Activated naive CD4-positive, alpha-beta T cell treated with anti-CD3 and anti-CD28 coated beads, Interleukin-2, amount 10 ng/mL, durations not matched to agents 7 days and 5 days (primary cell): Measurements from ENCODE around the gene TSN.
"Not testable (repeated sequence)": the region's sequence is repeated elsewhere in the genome, so short reads cannot be mapped to it uniquely, and the experiment has no call there.

Source experiments
- CTCF ChIA-PET: fragments of 350-600 bp; sonication (Branson Sonifier 250); formaldehyde crosslinking; loops from one replicate; lab custom pipeline; 2021; ENCODE audit warnings: antibody characterized with exemption; lab: Charles Lee
- DNase-seq: peaks from one replicate; pipeline ENCODE4 v3.0.0-alpha.2; 2020
- H3K27ac Mint-ChIP-seq: one replicate; pipeline ENCODE4 v1.8.0; 2021; ENCODE audit warnings: mild to moderate bottlenecking, moderate library complexity, mixed read lengths
- H3K27me3 Mint-ChIP-seq: one replicate; pipeline ENCODE4 v1.8.0; 2021; ENCODE audit warnings: mild to moderate bottlenecking, mixed read lengths
- H3K36me3 Mint-ChIP-seq: one replicate; pipeline ENCODE4 v1.8.0; 2021; ENCODE audit warnings: mixed read lengths
- H3K4me1 Mint-ChIP-seq: one replicate; pipeline ENCODE4 v1.8.0; 2021; ENCODE audit warnings: mixed read lengths
- H3K4me3 Mint-ChIP-seq: one replicate; pipeline ENCODE4 v1.8.0; 2021; ENCODE audit warnings: mild to moderate bottlenecking, moderate library complexity, mixed read lengths
- H3K9me3 Mint-ChIP-seq: one replicate; pipeline ENCODE4 v1.8.0; 2021; ENCODE audit warnings: mixed read lengths

TSN gene

DNA sequence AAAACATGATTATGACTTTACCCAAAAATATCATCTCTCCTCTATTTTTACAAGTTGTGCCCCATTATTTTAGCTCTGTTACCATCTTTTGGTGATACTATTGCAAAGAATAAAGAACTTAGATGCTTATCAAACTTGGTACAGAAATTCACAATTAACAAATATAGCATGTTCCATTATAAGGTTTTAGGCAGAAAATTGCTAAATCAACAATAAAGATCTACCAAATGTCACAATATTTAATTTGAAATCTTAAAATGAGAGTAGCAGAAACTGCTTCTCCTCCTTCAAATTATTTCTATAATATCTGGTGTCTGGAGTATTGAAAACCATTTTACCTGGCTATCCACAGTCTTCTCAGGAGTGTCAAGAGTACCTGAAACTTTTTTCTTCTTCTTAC is 27.5 kb upstream of the TSN start:
- peaks cover 55% of the 10 kb centered on the region for H3K36me3 Mint-ChIP-seq
- CTCF ChIA-PET, result no interaction called here
- peak overlapping the region; percentile 80 for H3K27ac Mint-ChIP-seq

GRCh38 chr2:121731366-121731765 is 24.1 kb upstream of the TSN start:
- CTCF ChIA-PET, result interaction anchor here (0.9 kb wide), 1 partner anchor 200 kb away, joined by 3 read pairs; no protein-coding TSS in a partner anchor
- Mint-ChIP-seq H3K9me3 (no peaks in the 10 kb centered on the region), H3K36me3 (peaks cover 63% of the 10 kb centered on the region), H3K27ac (peak overlapping the region; percentile 2), H3K27me3 (no peaks in the 10 kb centered on the region), H3K4me1 (peaks cover 50% of the 10 kb centered on the region), H3K4me3 (no peak overlapping the region)
- no peak for DNase-seq

More for the DNA sequence above, 27.5 kb upstream of the TSN start:
- no peaks in the 10 kb centered on the region for H3K27me3 Mint-ChIP-seq
- no peak for DNase-seq
- no peak overlapping the region for H3K4me3 Mint-ChIP-seq
- peaks cover 39% of the 10 kb centered on the region for H3K4me1 Mint-ChIP-seq
- no peaks in the 10 kb centered on the region for H3K9me3 Mint-ChIP-seq

- Mint-ChIP-seq H3K27me3 (peaks cover 15% of the 10 kb centered on the region), H3K4me1 (peaks cover 61% of the 10 kb centered on the region), H3K36me3 (peaks cover 40% of the 10 kb centered on the region)
- not testable (repeated sequence) for H3K9me3 Mint-ChIP-seq, H3K27ac Mint-ChIP-seq, DNase-seq, H3K4me3 Mint-ChIP-seq
- CTCF ChIA-PET, result interaction anchor here (0.7 to 2.1 kb wide), 4 partner anchors 8 to 204 kb away, joined by 3 to 5 read pairs (median 3); partner anchors contain the start of genes CLASP1 and RNU4ATAC
Measured at GRCh38 chr2:121734544-121734943, 20.9 kb upstream of the TSN start.

- peak overlapping the region; percentile 96 for H3K27ac Mint-ChIP-seq
- peak overlapping the region; percentile 79 for H3K4me3 Mint-ChIP-seq
- no peaks in the 10 kb centered on the region for H3K9me3 Mint-ChIP-seq
- CTCF ChIA-PET, result interaction anchor here (0.6 to 2.1 kb wide), 6 partner anchors 9 to 205 kb away, joined by 3 to 5 read pairs (median 3); partner anchors contain the start of genes CLASP1 and RNU4ATAC
- H3K27me3 Mint-ChIP-seq, result peaks cover 19% of the 10 kb centered on the region
- H3K4me1 Mint-ChIP-seq, result peaks cover 56% of the 10 kb centered on the region
- no peak for DNase-seq
- H3K36me3 Mint-ChIP-seq, result peaks cover 33% of the 10 kb centered on the region
Measured at GRCh38 chr2:121735518-121736074, 19.9 kb upstream of the TSN start.

GRCh38 chr2:121736140-121736461 is 19.4 kb upstream of the TSN start:
- Mint-ChIP-seq H3K4me3 (peak overlapping the region; percentile 79), H3K27ac (peak overlapping the region; percentile 96), H3K36me3 (peaks cover 28% of the 10 kb centered on the region), H3K4me1 (peaks cover 51% of the 10 kb centered on the region), H3K27me3 (peaks cover 19% of the 10 kb centered on the region), H3K9me3 (no peaks in the 10 kb centered on the region)
- CTCF ChIA-PET, result interaction anchor here (2.1 kb wide), 1 partner anchor 205 kb away, joined by 5 read pairs; the partner anchor contains the start of gene RNU4ATAC
- no peak for DNase-seq

DNA sequence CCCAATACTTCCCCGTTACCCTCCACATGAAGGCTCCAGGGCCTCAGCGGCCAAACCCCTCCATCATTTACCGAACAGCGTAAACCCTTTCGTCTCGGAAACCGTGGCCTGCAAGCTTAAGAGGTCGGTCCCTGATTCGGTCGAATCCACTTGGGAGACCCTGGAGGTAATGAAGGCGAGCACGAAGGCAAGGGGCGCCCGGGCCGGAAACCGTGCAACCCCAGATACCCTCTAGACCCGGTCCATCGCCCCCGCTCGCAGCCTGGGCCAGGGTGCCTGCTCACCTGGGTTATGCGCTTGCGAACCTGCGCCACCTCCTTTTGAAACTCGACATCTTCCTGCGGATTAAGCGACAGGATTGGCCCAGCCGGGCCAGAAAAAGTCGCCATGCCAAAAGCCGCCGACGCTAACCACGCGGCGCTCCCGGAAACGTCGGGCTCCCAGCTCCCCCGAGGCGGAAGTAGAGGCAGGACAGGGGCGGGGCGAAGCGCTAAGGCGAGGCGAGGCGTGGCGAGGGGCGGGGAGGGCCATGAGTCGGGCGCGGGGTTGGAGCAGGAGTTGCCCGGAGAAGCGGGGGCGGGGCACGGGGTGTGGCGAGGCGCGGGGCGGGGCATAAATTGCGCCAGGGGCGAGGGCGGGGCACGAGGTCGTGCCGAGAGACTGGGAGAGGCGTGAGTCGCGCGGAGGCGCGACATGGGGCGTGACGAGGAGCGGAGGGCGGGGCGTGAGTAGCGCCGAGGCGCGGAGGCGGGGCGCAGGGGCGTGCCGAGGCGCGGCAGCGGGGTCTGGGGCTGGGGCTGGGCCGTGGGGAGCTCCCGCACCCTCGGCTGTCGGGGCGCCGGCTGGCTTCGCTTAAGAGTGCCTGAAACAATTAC is 18.8 kb upstream of the TSN start, which contains the start of gene NIFK:
Gene NIFK, minus strand, starts transcription at position 414 of the 875 bp plus-strand sequence. Its CDS starts 25 bp downstream, at position 389.
- peak within 1 kb of the TSS; percentile 79 for H3K4me3 Mint-ChIP-seq
- H3K27ac Mint-ChIP-seq, result peak within 1 kb of the TSS; percentile 96
- peaks cover 45% of the 10 kb centered on the region for H3K4me1 Mint-ChIP-seq
- H3K36me3 Mint-ChIP-seq, result peaks cover 23% of the 10 kb centered on the region
- no peaks in the 10 kb centered on the region for H3K9me3 Mint-ChIP-seq
- H3K27me3 Mint-ChIP-seq, result peaks cover 24% of the 10 kb centered on the region
- CTCF ChIA-PET, result interaction anchor here (0.7 to 2.1 kb wide), 2 partner anchors 15 to 206 kb away, joined by 4 to 5 read pairs; partner anchors contain the start of gene RNU4ATAC
- peak; percentile 100 for DNase-seq

- H3K4me1 Mint-ChIP-seq, result peaks cover 17% of the 10 kb centered on the region
- no peak for DNase-seq
- no peak overlapping the region for H3K27ac Mint-ChIP-seq
- CTCF ChIA-PET, result no interaction called here
- H3K9me3 Mint-ChIP-seq, result no peaks in the 10 kb centered on the region
- peaks cover 2% of the 10 kb centered on the region for H3K36me3 Mint-ChIP-seq
- peaks cover 29% of the 10 kb centered on the region for H3K27me3 Mint-ChIP-seq
- no peak overlapping the region for H3K4me3 Mint-ChIP-seq
Measured at GRCh38 chr2:121740973-121741372, 14.5 kb upstream of the TSN start.

DNA sequence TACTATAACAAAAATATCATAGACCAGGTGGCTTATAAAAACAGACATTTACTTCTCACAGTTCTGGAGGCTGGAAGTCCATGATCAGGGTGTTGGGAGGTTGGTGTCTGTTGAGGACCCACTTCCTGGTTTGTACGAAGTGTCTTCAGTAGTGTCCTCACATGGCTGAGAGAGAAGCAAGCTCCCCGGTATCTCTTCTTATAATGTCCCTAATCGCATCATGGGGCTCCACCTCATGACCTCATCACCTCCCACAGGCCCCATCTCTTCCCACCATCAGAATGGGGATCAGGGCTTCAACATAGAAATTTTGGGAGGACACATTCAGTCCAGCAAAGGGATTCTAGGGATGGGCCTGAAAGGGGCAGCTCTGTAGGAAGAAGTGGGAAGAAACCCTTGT is 14.0 kb upstream of the TSN start:
- DNase-seq, result no peak
- Mint-ChIP-seq H3K4me3 (no peak overlapping the region), H3K4me1 (peaks cover 17% of the 10 kb centered on the region), H3K9me3 (no peaks in the 10 kb centered on the region), H3K27me3 (peaks cover 29% of the 10 kb centered on the region), H3K36me3 (peaks cover 2% of the 10 kb centered on the region), H3K27ac (no peak overlapping the region)
- CTCF ChIA-PET, result no interaction called here

GRCh38 chr2:121746071-121746578 is 9.3 kb upstream of the TSN start:
- Mint-ChIP-seq H3K4me3 (no peak overlapping the region), H3K27me3 (peaks cover 10% of the 10 kb centered on the region), H3K36me3 (no peaks in the 10 kb centered on the region), H3K4me1 (no peaks in the 10 kb centered on the region), H3K9me3 (no peaks in the 10 kb centered on the region), H3K27ac (no peak overlapping the region)
- CTCF ChIA-PET, result no interaction called here
- DNase-seq, result no peak

DNA sequence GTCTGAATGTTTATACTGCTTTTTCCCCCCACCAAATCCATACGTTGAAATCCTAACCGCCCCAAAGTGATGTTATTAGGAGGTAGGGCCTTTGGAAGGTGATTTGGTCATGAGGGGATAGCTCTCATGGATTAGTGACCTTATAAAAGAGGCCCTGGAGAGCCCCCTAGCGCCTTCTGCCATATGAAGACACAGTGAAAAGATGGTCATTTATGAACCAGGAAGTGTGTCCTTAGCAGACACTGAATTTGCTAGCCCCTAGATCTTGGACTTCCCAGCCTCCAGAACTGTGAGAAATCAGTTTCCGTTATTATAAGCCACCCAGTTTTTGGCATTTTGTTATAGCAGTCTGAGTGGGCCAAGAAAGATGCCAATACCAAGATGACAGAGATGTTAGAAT is 7.2 kb upstream of the TSN start:
- DNase-seq, result peak; percentile 33
- Mint-ChIP-seq H3K9me3 (no peaks in the 10 kb centered on the region), H3K4me1 (no peaks in the 10 kb centered on the region), H3K27me3 (peaks cover 4% of the 10 kb centered on the region), H3K36me3 (no peaks in the 10 kb centered on the region), H3K27ac (no peak overlapping the region), H3K4me3 (no peak overlapping the region)
- CTCF ChIA-PET, result interaction anchor here (1.1 kb wide), 1 partner anchor 346 kb away, joined by 4 read pairs; no protein-coding TSS in a partner anchor

DNA sequence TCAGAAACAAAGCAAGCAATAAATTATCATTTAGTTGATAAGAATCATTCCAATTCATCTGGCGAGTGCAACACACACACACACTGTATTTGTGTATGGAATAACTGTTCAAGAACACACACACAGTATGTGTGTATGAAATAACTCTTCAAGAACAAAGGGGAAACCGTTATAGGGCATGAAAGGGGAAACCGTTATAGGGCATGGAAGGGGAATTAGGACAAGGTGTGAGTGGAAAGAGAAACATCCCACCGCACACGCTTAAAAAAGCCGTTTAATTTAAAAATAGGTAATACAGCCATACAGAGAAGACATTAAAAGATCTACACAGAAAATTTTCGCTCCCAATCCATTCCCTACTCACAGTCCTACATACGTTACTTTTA is 607 bp upstream of the TSN start:
- H3K36me3 Mint-ChIP-seq, result peaks cover 13% of the 10 kb centered on the region
- H3K9me3 Mint-ChIP-seq, result no peaks in the 10 kb centered on the region
- H3K4me3 Mint-ChIP-seq, result peak overlapping the region; percentile 90
- peak overlapping the region; percentile 92 for H3K27ac Mint-ChIP-seq
- CTCF ChIA-PET, result no interaction called here
- H3K27me3 Mint-ChIP-seq, result no peaks in the 10 kb centered on the region
- DNase-seq, result no peak
- peaks cover 32% of the 10 kb centered on the region for H3K4me1 Mint-ChIP-seq

DNA sequence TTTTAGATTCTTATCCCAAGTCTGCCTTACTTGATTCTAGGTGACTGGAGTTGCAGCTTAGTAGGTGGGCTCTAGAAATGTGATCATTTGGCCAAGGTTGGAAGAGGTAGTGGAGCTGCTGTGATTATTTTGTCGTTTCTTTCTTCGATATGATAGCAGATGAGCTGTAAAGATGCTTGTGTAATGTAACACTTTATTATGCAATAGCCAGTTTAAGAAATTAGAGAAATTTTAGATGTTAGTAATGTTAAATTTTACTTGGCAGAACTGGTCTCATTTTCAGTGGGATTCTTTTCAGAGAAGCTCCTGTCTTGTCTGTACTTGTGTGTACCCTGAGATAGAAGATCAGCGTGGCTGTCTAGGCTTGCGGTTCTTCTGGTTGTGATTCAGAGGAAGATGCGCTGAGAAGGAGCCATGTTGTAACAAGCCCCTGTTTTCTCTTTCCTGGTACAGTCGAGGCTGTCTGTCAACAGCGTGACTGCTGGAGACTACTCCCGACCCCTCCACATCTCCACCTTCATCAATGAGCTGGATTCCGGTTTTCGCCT is 9.3 kb downstream of the TSN start:
- Mint-ChIP-seq H3K27me3 (no peaks in the 10 kb centered on the region), H3K9me3 (no peaks in the 10 kb centered on the region), H3K4me3 (no peak overlapping the region), H3K36me3 (peaks cover 52% of the 10 kb centered on the region), H3K4me1 (no peaks in the 10 kb centered on the region), H3K27ac (no peak overlapping the region)
- no peak for DNase-seq
- CTCF ChIA-PET, result interaction anchor here (1.0 kb wide), 1 partner anchor 14 kb away, joined by 3 read pairs; no protein-coding TSS in a partner anchor

DNA sequence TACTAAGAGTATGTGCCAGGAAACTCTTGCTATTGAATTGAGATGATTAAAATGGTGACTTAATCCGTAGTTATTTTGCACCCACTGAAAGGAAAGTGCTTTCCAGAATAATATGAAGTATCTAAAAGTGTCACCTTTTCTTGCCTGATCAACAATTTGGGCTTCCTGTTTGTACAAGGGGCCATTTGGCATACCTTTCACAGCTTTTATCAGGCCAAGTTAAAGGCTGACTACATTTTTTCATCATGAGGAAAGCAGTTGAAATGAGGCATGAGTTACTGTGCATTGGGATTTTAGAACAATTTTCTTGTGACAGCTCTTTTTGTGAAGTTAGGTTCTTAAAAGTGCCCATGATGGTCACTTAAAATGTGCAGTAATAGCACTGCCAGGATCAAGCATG is 11.2 kb downstream of the TSN start:
- no peak overlapping the region for H3K27ac Mint-ChIP-seq
- peaks cover 43% of the 10 kb centered on the region for H3K36me3 Mint-ChIP-seq
- CTCF ChIA-PET, result no interaction called here
- H3K4me1 Mint-ChIP-seq, result no peaks in the 10 kb centered on the region
- H3K27me3 Mint-ChIP-seq, result no peaks in the 10 kb centered on the region
- no peak overlapping the region for H3K4me3 Mint-ChIP-seq
- no peak for DNase-seq
- H3K9me3 Mint-ChIP-seq, result no peaks in the 10 kb centered on the region
